Thyroid gland (tissue), 4 donors: ENCODE data around the gene NHLRC4. TPM values are rescaled to one million over a fixed set of nuclear protein-coding genes. Genes with fewer than 3 reads are reported as not detected.

Experiments used
- DNase-seq, 2 donors: peaks; one replicate each; pipeline ENCODE4 v3.0.0-alpha.2; 2019
- H3K27ac ChIP-seq, 3 donors: fragments of 200-600 bp; sonication (generic); 1 replicate in 2 of 3; 2 replicates in 1 of 3; pipeline ENCODE4 v1.5.1; 2016 to 2019; ENCODE audit warnings: mild to moderate bottlenecking in 1 of 3, moderate library complexity in 1 of 3
- H3K27me3 ChIP-seq: fragments of 200-600 bp; sonication (generic); one replicate; pipeline ENCODE4 v1.5.1; 2019
- H3K36me3 ChIP-seq, 2 donors: fragments of 200-600 bp; sonication (generic); one replicate each; pipeline ENCODE4 v1.5.1; 2016 to 2019
- H3K4me1 ChIP-seq, 2 donors: fragments of 200-600 bp; sonication (generic); one replicate each; pipeline ENCODE4 v1.5.1; 2017 to 2019
- H3K4me3 ChIP-seq, 3 donors: fragments of 200-600 bp; sonication (generic); replicated peaks in 1 of 3; 1 replicate in 2 of 3; 2 replicates in 1 of 3; pipeline ENCODE4 v1.5.1; 2016; ENCODE audit warnings: mild to moderate bottlenecking in 1 of 3
- H3K9me3 ChIP-seq: fragments of 200-600 bp; sonication (generic); one replicate; pipeline ENCODE4 v1.5.1; 2017
- CTCF ChIP-seq, 6 experiments: fragments of 200-600 bp in 3 of 6; fragments of 450-650 bp in 3 of 6; sonication (generic) in 3 of 6; IDR thresholded peaks; one replicate each; pipeline ENCODE4 v1.5.1; 2016 to 2019; ENCODE audit warnings: antibody characterized with exemption in 6 of 6, mild to moderate bottlenecking in 2 of 6, inconsistent platforms in 1 of 6, moderate library complexity in 1 of 6
- POLR2A ChIP-seq, 2 donors: fragments of 450-650 bp; IDR thresholded peaks; one replicate each; pipeline ENCODE4 v1.6.1; 2017; ENCODE audit warnings: antibody characterized with exemption in 2 of 2, mild to moderate bottlenecking in 2 of 2, moderate library complexity in 1 of 2
- WGBS, 2 donors: methylation state at CpG; one replicate each; pipeline ENCODE4 v1.1.5; 2017; 5-methylcytosine and 5-hydroxymethylcytosine counted together
- intact Hi-C: fragments of 100-400 bp; cut with DNase I; formaldehyde crosslinking; loops from one replicate; pipeline ENCODE4 v1.15.1; 2023
- total RNA-seq, 4 donors: library from RNA; depleted of rRNA; stranded (reverse); fragments of >200 nt; gene quantifications; one replicate each; pipeline ENCODE4 v1.2.3, GENCODE V29; 2016

NHLRC4 gene
- total RNA-seq, 4 donors from 2014 or later, result 0.63 to 0.81 (median 0.67) TPM; not detected in 1

- WGBS, 2 donors, result 80 to 86% methylated on average over 15 to 27 of the region's 30 CpGs
- peaks cover 9 to 18% of the 10 kb centered on the region in 2 donors for H3K4me1 ChIP-seq
- DNase-seq, result no peak
- TF ChIP-seq POLR2A (IDR thresholded peaks at IDR 0.05) (no peak), CTCF (IDR thresholded peaks at IDR 0.05) (no peak)
- no peaks in the 10 kb centered on the region for H3K9me3 ChIP-seq
- no peaks in the 10 kb centered on the region for H3K36me3 ChIP-seq
- intact Hi-C loops, result no loop called here
- no peaks in the 10 kb centered on the region for H3K27me3 ChIP-seq
- H3K4me3 ChIP-seq, result no peak overlapping the region
- no peak overlapping the region for H3K27ac ChIP-seq
These were observed 33.2 kb upstream of the NHLRC4 start for GRCh38 chr16:533391-534123.

DNA sequence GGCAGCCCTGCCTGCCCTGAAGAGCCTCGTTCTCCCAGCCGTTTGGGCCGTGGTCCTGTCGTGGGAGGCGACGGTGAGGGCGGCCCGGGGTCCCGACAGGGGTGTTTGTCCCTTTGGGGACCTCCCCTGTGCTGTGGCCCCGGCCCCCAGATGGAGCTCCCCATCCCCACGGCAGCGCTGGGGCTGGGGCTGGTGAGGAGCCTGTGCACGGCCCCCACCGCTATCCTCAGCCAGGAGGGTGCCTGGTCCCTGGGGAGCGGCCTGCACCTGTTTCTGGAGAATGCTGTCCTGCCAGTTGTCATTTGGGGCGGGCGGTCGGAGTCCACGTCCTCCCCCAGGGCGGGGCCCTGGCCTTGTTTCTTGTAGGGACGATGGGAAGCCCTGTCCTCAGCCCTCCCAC lies 32.7 kb upstream of the NHLRC4 start:
- no peak for DNase-seq
- TF ChIP-seq CTCF (IDR thresholded peaks at IDR 0.05) (no peak), POLR2A (IDR thresholded peaks at IDR 0.05) (no peak)
- Histone ChIP-seq H3K4me1 (peaks cover 3 to 12% of the 10 kb centered on the region in 2 donors), H3K36me3 (no peaks in the 10 kb centered on the region), H3K9me3 (no peaks in the 10 kb centered on the region), H3K27ac (no peak overlapping the region), H3K4me3 (no peak overlapping the region), H3K27me3 (no peaks in the 10 kb centered on the region)
- intact Hi-C loops, result no loop called here
- WGBS, 2 donors, result 74 to 94% methylated on average over 7 to 10 of the region's 21 CpGs

DNA sequence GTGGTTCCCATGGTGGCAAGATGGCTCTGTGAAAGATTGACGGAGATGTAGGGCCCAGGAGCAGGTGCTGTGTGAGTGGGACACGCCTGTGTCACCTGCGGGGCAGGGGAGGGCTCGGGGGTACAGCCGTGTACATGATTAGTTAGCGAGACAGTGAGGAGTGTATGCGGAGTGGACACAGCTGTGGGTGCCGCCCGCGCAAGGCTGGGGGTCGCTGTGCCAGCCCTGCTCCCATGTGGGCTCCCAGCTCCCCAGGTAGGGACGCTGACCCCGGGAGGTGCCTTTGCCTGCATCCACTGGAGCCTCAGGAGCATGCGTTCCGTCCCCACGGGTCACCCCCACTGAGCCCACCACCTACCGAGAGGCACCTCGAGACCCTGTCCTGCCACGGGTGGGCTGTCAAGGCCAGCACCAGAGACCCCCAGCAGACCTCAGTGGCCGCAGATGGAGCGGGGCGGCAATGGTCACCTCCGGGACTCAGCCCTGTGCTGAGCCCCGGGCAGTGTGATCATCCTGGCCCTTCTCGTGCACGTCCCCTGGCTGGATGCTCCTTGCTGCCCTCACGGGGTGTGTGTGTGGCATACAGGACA lies 31.9 kb upstream of the NHLRC4 start:
- 92 to 95% methylated on average over 10 to 15 of the region's 27 CpGs for WGBS, 2 donors
- no peak for DNase-seq
- H3K4me1 ChIP-seq, result peaks cover 0 to 4% of the 10 kb centered on the region in 2 donors
- no peaks in the 10 kb centered on the region for H3K36me3 ChIP-seq
- no peaks in the 10 kb centered on the region for H3K27me3 ChIP-seq
- TF ChIP-seq CTCF (IDR thresholded peaks at IDR 0.05) (no peak), POLR2A (IDR thresholded peaks at IDR 0.05) (no peak)
- H3K4me3 ChIP-seq, result no peak overlapping the region
- intact Hi-C loops, result no loop called here
- no peak overlapping the region for H3K27ac ChIP-seq
- H3K9me3 ChIP-seq, result no peaks in the 10 kb centered on the region

- no peaks in the 10 kb centered on the region for H3K27me3 ChIP-seq
These were observed 31.1 kb upstream of the NHLRC4 start for GRCh38 chr16:535446-536405.

More at GRCh38 chr16:535446-536405, 31.1 kb upstream of the NHLRC4 start:
- no peak overlapping the region for H3K27ac ChIP-seq
- no peak overlapping the region for H3K4me3 ChIP-seq
- TF ChIP-seq CTCF (IDR thresholded peaks at IDR 0.05) (no peak), POLR2A (IDR thresholded peaks at IDR 0.05) (no peak)
- intact Hi-C loops, result no loop called here
- H3K4me1 ChIP-seq, result no peaks in the 10 kb centered on the region
- no peaks in the 10 kb centered on the region for H3K36me3 ChIP-seq
- no peak for DNase-seq
- 89 to 94% methylated on average over 6 to 17 of the region's 39 CpGs for WGBS, 2 donors
- no peaks in the 10 kb centered on the region for H3K9me3 ChIP-seq
